HG03342 (cell line): ENCODE data around the gene FAM240B.
A peak's percentile ranks its signal among the peaks of the same experiment; 100 is the strongest.

Experiments
- ATAC-seq: cut with Tn5 transposase; IDR thresholded peaks from one replicate; pipeline ENCODE4 v1.9.1; 2021; ENCODE audit warnings: mild to moderate bottlenecking, moderate library complexity; ENCODE audit not compliant: unreplicated experiment

The FAM240B gene

DNA sequence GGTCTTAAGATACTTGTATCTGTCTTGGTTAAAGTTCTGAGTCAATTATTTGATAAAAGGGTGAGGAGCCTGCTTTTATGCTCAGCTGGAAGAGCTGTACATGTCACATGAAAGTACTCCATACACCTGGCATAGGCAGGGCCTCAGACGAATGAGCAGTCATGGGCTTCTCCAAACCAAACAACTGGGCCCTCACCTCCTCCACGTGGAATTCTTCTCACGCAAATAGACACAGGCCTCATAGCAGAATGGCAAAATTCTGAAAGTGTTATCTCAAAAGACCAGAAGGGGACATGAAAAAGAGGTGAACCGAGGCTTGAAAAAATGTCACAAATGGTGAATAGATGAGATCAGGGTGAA lies 48.6 kb downstream of the FAM240B start:
- peak; percentile 6 for ATAC-seq

DNA sequence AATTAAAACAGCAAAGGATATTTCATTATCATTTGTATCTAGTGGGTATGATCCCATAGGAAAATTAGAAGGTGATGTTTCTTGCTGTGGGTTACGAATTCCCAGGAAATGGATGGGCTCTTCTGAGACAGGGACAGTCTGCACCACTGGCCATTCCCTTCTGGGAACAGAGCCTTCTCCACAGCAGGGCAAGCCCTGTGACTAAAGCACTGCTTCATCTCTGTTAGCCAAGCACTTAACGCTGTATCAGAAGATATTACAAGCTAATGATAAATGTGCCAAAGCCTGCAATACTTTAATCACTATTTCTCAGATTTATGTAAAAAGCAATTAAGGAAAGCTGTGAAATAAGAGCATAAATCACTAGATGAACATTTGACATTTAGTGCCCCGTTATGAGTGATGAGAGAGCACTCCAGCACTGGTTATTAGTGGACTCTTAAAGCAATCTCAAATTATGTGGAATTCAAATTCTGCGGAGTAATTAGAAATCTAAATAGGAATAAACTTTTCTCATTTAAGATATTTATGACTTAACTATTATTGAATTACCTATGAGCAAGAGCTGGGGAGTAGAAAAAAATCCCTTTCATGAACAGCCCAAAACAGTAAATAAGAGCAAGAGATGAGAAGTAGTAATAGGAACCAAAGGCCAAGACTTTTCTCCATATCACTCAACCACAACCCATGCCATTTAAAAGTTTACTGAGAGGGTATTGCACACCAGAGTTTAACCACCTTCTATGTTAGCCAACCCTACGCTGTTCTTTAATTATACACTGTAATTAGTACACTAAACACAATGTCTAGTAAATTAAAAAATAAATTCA lies 49.2 kb downstream of the FAM240B start:
- no peak for ATAC-seq

- no peak for ATAC-seq
Observed at GRCh38 chr9:38668791-38669466, 51.0 kb downstream of the FAM240B start.

- ATAC-seq: no peak
Observed at GRCh38 chr9:38662763-38663593, 57.0 kb downstream of the FAM240B start.

DNA sequence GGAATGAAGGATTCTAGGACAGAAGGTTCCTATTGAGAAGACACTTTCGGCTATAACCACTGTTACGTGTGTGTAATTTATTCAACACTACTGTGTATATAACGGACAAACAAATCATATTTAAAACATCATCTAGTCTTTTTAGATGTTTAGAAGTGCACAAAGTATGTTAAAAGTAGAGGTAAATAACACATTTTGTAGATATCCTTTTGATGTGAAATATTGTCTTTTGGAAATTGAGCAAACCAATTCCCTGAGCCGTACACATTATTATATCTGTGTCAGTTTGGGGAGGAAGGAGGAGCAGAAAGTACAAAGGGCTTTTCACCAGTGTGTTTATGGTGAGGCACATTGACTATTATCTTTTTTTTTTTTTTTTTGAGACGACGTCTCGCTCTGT lies 60.4 kb downstream of the FAM240B start:
- no peak for ATAC-seq

- no peak for ATAC-seq
Observed at GRCh38 chr9:38656896-38657295, 63.0 kb downstream of the FAM240B start.

GRCh38 chr9:38652486-38652885 lies 67.4 kb downstream of the FAM240B start:
- no peak for ATAC-seq

GRCh38 chr9:38652044-38652443 lies 67.9 kb downstream of the FAM240B start:
- no peak for ATAC-seq

DNA sequence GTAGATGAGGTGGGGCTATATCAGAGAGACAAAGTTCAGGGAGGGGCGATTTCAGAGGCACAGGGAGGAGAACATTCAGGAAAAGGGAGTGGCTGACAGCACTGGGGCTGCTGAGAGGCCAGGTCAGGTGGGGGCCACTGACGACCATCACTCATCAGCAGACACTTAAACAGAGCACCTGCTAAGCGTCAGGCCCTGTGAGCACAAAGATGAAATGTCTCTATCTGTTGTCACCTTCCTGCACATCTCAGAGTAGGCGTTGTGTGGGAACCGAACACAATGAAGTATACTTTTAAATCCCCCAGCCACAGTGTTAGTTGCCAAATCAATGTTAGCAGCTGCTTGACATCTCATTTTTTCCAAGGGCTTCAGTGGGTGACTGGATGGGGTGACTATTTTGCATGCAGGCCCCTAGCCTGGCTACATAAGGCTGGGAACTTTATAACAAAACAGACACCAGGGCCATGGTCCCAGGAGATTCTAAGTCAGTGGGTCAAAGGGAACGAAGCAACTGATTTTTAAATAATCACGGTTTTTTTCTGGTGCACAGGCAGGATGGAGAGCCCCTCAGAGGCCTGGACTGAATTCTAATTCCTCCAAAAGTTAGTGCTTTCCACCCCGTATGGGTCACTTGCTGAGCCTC lies 68.4 kb downstream of the FAM240B start:
- no peak for ATAC-seq

- no peak for ATAC-seq
Observed at GRCh38 chr9:38650564-38650963, 69.4 kb downstream of the FAM240B start.

- ATAC-seq: no peak
Observed at GRCh38 chr9:38649731-38650363, 70.1 kb downstream of the FAM240B start.

DNA sequence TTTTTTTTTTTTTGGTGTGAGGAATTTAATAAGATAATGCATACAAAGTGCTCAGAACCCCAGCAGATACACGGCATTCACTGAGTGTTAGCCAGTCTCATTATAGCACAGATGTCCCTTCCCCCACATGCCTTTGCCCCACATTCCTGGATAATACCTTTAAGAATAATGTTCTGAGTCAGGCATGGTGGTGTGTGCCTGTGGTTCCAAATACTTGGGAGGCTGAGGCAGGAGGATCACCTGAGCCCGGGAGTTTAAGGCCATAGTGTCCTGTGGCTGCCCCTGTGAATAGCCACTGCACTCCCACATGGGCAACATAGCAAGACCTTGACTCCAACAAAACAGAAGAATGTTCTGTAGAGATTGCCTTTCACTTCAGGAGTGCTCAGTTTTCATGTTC lies 75.3 kb downstream of the FAM240B start:
- ATAC-seq: no peak
